ENCODE results near the gene ATP8A1. TPM values are rescaled to one million over a fixed set of nuclear protein-coding genes. Genes with fewer than 3 reads are reported as not detected.

ATP8A1 gene
- total and polyA plus RNA-seq, 2 of the 8 experiments (the other 6 are each of a cell fraction or from before 2014, with no cell fraction given) = 3.7 to 14.9 TPM

GRCh38 chr4:42610941-42611340 lies 46.0 kb downstream of the ATP8A1 start (continued):
- TF ChIP-seq CHD7 (IDR thresholded peaks at IDR 0.05; ENCODE audit: insufficient replicate concordance, low read length) (no peak), YY1 (IDR thresholded peaks at IDR 0.05; ENCODE audit: low read depth, low read length) (no peak), RNF2 (IDR thresholded peaks at IDR 0.05; ENCODE audit: borderline replicate concordance, low read depth, low read length, missing control alignments, poor library complexity, severe bottlenecking) (no peak), POU5F1 (IDR thresholded peaks at IDR 0.05; ENCODE audit: low read depth, low read length) (no peak), SP2 (IDR thresholded peaks at IDR 0.05; ENCODE audit: low read length) (no peak), CHD1 (IDR thresholded peaks at IDR 0.05; ENCODE audit: low read depth, low read length) (no peak), FOSL1 (IDR thresholded peaks at IDR 0.05; ENCODE audit: insufficient read depth, low read depth, low read length) (no peak), HDAC6 (IDR thresholded peaks at IDR 0.05; ENCODE audit: low read depth, low read length) (no peak), CTCF (IDR thresholded peaks at IDR 0.05; ENCODE audit: control extremely low read depth in 1 of 3, insufficient read depth in 1 of 3, low read depth in 1 of 3, low read length in 3 of 3) (no peak)
